GM23248 (cell line): ENCODE results near the gene OR2D2.

Experiments
- EZH2 ChIP-seq: fragments of 200-600 bp; sonication (generic); IDR thresholded peaks from 2 replicates; pipeline ENCODE4 v1.6.1; 2018; ENCODE audit warnings: antibody characterized with exemption, mild to moderate bottlenecking; ENCODE audit not compliant: insufficient read depth, poor library complexity, severe bottlenecking
- EZH2phosphoT487 ChIP-seq: fragments of 200-600 bp; sonication (generic); IDR thresholded peaks from 2 replicates; pipeline ENCODE4 v1.6.1; 2018; ENCODE audit warnings: antibody characterized with exemption, moderate library complexity, mild to moderate bottlenecking, low read depth; ENCODE audit not compliant: insufficient read depth

GRCh38 chr11:6927030-6927617 is 34.8 kb upstream of the OR2D2 start:
- TF ChIP-seq EZH2 (no peak), EZH2phosphoT487 (no peak)
